Neural cell (in vitro differentiated cells): ENCODE measurements around the gene SAMD8.

Experiments
- CTCF ChIP-seq: fragments of 450-650 bp; IDR thresholded peaks from 2 replicates; pipeline ENCODE4 v1.5.1; 2014; ENCODE audit warnings: antibody characterized with exemption, mild to moderate bottlenecking, moderate library complexity; ENCODE audit not compliant: poor library complexity, severe bottlenecking
- EP300 ChIP-seq: fragments of 450-650 bp; conservative IDR thresholded peaks from 2 replicates; pipeline ENCODE4 v1.6.1; 2014; ENCODE audit warnings: antibody characterized with exemption, mild to moderate bottlenecking, moderate library complexity; ENCODE audit not compliant: poor library complexity, severe bottlenecking
- EZH2 ChIP-seq: fragments of 200-600, 300-800 bp; shearing (Covaris generic), sonication (generic); IDR thresholded peaks from 2 replicates; pipeline ENCODE4 v1.6.1; 2014; ENCODE audit warnings: antibody characterized with exemption, low read length, borderline replicate concordance, mild to moderate bottlenecking; ENCODE audit not compliant: insufficient read depth, poor library complexity, severe bottlenecking
- POLR2AphosphoS5 ChIP-seq: IDR thresholded peaks from 2 replicates; pipeline ENCODE4 v1.6.1; 2012
- RAD21 ChIP-seq: fragments of 450-650 bp; conservative IDR thresholded peaks from 2 replicates; pipeline ENCODE4 v1.6.1; 2014; ENCODE audit warnings: antibody characterized with exemption, mild to moderate bottlenecking, moderate library complexity
- SMC3 ChIP-seq: fragments of 450-650 bp; conservative IDR thresholded peaks from 2 replicates; pipeline ENCODE4 v1.6.1; 2014; ENCODE audit warnings: antibody characterized with exemption, mild to moderate bottlenecking, moderate library complexity; ENCODE audit not compliant: poor library complexity

DNA sequence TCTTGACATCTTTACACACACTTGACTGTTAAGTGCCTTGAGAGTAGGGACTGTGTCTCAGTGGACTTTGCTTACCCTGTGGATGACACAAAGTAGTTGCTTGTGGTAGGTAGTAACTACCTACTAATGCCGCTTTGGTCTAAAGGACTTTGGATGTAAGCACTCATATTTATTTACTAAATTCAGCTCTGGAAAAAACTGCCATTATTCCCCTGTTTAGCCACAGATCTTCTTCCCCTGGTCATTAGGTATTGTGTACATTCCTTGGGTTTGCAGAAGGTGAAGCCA, 96.3 kb downstream of the SAMD8 start:
- TF ChIP-seq CTCF (no peak), RAD21 (no peak), EZH2 (no peak), SMC3 (no peak), EP300 (no peak), POLR2AphosphoS5 (no peak)
